Epithelial cell of prostate (primary cell): ENCODE results near the gene VAV1.
A peak's percentile ranks its signal among the peaks of the same experiment; 100 is the strongest.
"Not testable (repeated sequence)": the region's sequence is repeated elsewhere in the genome, so short reads cannot be mapped to it uniquely, and the experiment has no call there.

Experiments used
- DNase-seq: peaks from one replicate; pipeline ENCODE4 v3.0.0-alpha.2; 2011; ENCODE audit warnings: low read depth, low spot score
- H3K27ac ChIP-seq: fragments of 450-650 bp; 2 replicates; pipeline ENCODE4 v1.5.1; 2017; ENCODE audit warnings: mild to moderate bottlenecking

Gene VAV1

DNA sequence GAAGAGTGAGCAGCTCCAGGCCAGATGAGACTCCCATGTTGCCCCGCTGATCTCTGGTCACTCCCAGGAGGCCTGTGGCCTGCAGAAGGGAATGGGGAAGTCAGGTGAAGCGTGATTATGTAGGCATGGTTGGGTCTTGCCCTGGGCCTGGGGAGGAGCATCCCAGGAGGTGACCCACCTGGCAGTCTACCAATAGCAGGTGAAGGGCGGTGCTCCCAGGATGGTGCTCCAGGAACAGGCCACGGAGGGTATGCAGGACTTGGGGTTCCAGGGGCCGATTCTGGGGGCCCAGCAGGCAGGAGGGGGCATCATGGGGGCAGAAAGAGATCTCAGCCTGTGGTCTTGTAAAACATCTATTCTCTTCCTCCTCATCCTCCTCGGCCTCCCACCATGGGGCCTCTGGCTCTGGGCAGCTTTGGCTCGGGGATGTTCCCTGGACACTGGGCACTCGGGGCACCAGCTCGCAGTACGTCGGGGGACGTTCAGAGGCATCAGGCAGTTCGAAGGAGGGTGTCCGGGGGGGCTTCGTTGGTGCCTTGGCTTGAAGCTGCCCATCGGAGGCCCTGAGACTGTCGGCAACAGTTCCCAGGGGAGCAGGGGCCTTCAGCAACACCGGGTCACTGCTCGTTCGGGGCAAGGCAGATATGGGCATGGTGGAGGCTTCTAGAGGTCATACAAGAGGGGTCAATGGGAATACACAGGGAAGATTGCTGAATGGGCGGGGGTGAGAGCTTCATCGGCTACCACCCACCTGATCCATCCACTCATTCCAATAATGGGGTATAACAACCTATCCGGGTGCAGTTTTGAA, 17.6 kb upstream of the VAV1 start:
- H3K27ac ChIP-seq: no peak overlapping the region
- no peak for DNase-seq

DNA sequence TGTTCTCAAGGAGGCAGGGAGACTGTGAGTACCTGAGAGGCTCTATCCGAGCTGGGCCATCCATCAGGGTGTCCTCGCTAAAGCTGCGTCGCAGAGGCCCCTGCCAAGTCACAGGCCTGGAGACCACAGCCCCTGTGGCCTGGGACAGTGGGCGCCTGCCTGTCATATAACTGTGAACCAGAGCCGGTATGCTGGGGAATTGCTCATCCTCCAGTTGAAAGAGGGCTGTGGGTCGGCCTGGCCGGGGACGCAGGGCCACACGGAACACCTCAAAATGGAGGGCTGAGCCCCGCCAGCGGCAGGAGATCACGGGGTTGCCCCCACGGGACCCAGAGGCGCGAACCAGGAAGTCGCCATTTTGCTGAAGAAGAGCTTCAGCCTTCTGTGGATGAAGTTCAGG, 11.9 kb upstream of the VAV1 start:
- DNase-seq: no peak
- H3K27ac ChIP-seq: no peak overlapping the region

DNA sequence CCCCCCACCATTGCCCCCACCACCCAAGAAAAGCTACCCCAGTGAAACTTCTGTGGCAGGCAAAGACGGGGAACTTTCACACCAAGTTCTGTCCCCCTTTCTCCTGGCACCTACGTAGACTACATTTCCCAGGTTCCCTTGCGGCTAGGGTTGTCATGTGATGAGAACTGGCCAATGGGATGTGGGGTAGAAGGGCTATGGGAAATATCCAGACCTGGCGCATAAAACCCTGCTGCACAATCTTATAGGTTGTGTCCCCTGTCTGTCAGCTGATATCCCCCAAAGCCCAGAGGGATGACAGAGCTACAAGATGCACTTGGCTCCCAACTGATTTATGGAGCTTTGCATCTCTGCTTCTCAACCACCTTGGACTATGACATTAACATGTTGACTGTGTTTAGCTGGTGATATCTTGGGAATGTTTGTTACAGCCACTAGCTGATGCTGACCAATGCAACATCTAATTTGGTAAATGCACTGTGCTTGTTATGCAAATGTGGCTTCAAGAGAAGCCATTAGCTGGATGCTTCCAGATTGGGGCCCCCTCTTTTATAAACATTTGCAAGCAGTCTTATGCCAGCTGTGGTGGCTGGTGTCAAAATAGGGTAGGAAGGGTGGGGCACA, 11.3 kb upstream of the VAV1 start:
- H3K27ac ChIP-seq: no peak overlapping the region
- DNase-seq: no peak

DNA sequence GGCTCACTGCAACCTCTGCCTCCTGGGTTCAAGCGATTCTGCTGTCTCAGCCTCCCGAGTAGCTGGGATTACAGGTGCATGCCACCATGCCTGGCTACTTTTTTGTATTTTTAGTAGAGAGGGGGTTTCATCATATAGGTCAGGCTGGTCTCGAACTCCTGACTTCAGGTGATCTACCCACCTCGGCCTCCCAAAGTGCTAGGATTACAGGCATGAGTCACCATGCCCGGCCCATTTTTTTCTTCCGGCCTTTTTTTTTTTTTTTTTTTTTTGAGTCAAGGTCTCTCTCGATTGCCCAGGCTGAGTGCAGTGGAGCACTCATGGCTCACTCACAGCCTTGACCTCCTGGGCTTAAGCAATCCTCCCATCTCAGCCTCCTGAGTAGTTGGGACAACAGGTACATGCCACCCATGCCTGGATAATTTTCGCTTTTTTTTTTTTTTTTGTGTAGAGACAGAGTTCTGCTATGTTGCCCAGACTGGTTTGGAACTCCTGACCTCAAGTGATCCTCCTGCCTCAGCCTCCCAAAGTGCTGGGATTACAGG, 10.2 kb upstream of the VAV1 start:
- H3K27ac ChIP-seq: peak overlapping the region; percentile 26
- not testable (repeated sequence) for DNase-seq

DNA sequence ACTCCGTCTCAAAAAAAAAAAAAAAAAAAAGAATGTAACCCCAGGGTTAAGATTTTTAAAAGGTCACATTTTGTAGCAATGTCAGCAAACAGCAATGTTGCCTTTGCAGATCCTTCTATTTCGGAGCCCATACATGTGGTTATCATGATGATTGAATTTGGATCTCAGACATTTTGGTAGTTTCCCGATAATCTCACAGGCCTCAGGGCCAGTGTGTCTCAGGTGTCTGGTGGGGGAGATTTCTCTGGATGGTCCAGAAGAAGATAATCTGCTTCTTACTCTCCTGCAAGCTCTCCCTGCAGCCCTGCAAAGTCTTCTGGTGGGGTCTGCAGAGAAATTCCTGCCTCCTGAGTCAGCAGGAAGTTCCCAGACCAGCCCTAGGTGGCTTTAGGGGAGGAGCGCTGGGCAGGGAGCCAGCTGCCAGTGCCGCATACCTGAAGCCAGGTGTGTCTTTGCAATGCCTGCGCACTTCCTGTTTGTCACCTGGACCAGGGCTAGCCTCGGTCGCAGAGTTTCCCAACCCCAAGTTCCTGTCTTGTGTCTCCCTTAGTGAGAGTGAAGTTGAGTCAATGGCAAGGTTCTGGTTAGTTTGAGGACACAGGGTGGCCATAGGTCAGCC, 6.7 kb upstream of the VAV1 start:
- DNase-seq: peak; percentile 89
- H3K27ac ChIP-seq: peak overlapping the region; percentile 97

DNA sequence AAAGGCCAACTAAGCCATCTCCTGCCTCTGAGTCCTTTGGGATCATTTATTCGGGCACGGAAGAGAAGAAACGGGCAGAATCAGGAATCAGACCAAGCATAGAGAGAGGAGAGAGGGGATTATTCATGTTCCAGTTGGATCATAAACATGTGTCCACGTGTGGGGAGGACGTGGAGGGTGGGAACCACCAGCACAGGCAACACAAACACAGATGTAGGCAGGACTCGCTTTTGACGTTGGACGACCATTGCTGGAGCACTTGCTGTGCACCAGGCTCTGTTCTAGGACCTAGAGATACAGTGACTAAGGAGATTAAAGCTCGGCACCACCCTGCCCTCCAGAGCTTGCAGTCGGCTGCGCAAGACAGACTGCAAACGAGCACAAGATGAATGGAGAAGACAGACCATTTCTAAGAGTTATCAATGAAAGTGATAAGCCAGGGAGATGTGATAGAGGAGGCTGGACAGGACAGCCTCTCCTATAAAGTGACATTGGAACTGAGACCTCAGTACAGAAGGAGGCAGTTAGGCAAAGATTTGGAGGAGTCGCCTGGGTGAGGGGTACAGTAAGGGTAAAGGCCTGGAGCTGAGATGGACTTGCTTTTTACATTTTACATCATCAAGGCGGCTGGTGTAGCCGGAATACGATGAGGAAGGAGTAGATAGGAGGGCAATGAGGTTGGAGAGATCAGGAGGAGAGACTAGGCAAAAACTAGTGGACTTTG, 6.0 kb upstream of the VAV1 start:
- DNase-seq: peak; percentile 60
- peak overlapping the region; percentile 97 for H3K27ac ChIP-seq

DNA sequence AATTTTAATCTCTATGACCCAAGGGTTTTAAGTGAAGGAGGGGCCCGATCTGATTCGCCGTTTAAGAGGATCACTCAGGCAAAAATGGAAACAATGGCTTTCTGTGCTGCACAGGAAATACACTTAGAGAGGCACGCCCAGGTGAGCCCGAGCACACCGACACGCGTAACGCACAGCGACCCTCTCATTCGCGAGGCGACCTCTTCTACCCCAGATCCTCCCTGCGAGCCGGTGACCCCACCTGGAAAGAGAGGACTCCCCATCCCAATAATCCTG, 5.5 kb upstream of the VAV1 start:
- H3K27ac ChIP-seq: peak overlapping the region; percentile 97
- no peak for DNase-seq

DNA sequence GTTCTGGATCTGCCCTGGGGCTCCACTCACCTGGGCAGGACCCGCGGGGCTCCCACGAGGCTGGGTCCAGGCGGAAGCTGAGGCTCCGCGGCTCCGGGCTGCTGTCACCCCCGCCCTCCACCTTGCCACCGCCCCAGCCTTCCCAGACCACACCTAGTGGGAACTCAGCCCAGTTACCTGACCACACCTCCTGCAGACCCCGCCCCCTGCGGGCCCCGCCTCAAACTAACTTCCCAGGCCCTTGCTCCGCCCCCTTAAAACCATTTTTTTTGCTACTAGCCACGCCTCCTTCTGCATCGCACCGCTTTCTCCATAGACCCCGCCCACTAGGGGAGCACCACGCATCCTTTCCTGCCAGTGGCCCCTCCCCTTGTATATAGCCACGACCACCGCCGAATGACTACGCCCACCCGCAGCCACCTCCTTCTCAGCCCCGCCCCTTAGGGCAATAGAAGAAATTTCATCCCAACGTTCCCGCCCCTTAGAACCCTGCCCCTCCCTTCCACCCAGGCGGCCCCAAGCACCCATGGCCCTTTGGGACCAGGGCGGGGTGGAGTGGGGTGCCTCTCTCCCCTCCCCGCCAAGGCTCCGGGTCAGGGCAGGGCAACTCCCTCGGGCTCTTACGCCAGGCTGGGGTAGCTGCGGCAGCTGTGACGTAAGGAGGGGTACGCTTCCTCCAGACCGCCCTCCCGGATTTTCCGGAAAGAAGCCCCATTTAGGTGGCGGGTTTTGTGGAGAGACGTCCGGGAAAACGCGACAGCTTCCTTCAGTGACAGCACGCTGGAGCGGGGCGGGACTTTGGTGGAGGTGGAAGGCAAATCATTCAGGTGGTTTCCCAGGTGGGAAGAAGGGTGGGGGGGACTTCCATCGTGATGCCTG, 4.9 kb upstream of the VAV1 start, which contains the start of gene SH2D3A:
Gene SH2D3A, minus strand, starts transcription at position 79 of the 879 bp plus-strand sequence. CDS start 3,687 bp downstream, outside the sequence.
- peak within 1 kb of the TSS; percentile 97 for H3K27ac ChIP-seq
- peak; percentile 81 for DNase-seq

DNA sequence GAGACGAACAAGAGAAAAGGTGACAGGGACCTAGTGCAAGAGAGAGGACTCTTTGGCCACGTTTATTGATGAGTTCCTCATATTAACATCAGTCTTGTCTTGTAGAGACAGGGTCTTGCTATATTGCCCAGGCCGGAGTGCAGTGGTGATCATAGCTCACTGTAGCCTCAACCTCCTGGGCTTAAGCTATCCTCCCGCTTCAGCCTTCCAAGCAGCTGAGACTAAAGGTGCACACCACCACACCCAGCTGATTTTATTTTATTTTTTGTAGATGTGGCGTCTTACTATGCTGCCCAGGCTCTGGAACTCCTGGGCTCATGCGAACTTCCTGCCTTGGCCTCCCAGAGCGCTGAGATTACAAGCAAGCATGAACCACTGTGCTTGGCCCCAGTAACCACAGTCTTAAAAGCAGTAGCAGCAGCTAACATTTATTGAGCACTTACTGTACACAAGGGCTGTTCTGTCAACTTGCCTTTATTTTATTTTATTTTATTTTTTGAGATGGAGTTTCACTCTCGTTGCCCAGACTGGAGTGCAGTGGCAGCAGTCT, 4.2 kb upstream of the VAV1 start:
- peak overlapping the region; percentile 97 for H3K27ac ChIP-seq
- DNase-seq: no peak

DNA sequence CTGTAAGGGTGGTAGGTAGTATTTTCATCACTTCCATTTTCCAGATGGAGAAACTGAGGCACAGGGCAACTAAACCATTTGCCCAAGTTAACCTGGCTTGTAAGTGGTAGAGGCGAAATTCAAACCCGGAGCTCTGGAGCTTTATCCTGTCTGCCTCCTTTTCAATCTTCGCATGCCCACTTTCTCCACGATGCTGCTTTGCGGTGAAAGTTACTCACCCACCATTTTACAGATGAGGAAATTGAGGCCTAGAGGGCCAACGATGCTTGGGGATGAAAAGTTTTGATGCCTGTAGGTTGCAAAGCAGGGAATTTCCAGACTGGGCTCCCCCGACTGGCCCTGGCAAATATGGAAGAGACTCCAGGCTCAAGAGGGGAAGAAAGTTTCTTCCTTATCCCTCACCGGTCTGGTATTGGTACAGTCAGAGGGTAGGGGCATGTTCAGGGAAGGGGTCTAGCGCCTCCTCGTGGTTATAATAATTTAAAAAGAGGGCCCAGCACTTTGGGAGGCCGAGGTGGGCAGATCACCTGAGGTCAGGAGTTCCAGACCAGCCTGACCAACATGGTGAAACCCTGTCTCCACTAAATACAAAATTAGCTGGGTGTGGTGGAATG, 3.4 kb upstream of the VAV1 start:
- no peak for DNase-seq
- H3K27ac ChIP-seq: no peak overlapping the region

DNA sequence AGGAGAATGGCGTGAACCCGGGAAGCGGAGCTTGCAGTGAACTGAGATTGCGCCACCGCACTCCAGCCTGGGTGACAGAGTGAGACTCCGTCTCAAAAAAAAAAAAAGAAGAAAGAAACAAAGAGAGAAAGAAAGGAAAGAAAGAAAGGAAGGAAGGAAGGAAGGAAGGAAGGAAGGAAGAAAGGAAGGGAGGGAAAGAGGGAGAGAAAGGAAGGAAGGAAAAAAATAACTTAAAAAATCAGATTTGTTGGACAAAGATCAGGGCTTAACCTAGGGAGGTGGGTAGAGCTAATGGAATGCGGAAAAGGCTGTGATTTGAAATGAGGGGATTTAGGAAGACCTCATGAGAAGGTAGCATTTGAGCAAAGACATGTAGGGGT, 870 bp upstream of the VAV1 start:
- DNase-seq, H3K27ac ChIP-seq: not testable (repeated sequence)

DNA sequence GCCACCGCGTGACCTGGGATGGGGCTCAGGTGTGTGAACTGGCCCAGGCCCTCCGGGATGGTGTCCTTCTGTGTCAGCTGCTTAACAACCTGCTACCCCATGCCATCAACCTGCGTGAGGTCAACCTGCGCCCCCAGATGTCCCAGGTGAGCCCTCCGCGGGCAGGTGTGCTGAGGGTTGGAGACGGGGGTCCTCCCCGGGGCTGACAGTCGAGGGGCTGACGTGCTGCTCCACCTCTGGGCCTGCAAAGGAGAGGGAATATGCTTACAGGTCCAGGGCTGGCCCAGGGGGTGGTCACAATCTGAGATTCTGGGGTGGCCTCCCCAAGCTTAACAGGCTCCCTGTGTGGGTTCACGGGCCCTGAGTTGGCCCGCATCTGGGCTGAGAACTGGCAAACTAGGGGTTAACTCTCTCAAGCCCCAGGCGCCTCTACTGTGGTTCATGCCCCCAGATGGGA, 386 bp downstream of the VAV1 start:
- H3K27ac ChIP-seq: no peak overlapping the region
- no peak for DNase-seq

DNA sequence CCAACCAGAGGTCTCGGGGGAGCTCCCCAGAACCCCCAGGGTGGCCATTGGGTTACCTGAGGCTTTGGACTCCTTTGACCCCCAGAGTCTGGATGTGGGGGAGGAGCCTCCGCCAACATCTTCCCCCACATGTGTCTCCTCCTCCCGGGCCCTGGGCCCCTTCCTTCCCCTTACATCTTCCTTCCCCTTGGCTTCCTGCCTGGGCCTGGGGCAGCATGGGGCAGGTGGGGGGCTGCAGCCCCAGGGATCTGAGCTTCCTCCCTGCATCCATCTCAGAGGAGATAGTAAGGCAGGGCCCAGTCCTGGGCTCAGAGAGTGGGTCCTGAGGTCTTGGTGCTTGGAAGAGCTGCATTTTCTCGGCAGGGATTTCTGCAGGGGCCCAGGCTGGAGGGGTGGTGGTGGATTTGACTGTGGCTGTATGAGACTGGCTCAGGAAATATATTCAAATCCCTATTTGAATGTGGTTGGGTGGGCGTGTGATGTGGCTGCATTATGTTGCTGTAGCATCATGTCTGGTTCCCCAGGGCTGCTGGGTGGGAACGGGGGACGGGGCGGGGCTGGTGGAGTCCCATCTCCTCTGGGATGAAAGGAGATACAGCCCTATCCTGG, 919 bp downstream of the VAV1 start:
- no peak for DNase-seq
- no peak overlapping the region for H3K27ac ChIP-seq

DNA sequence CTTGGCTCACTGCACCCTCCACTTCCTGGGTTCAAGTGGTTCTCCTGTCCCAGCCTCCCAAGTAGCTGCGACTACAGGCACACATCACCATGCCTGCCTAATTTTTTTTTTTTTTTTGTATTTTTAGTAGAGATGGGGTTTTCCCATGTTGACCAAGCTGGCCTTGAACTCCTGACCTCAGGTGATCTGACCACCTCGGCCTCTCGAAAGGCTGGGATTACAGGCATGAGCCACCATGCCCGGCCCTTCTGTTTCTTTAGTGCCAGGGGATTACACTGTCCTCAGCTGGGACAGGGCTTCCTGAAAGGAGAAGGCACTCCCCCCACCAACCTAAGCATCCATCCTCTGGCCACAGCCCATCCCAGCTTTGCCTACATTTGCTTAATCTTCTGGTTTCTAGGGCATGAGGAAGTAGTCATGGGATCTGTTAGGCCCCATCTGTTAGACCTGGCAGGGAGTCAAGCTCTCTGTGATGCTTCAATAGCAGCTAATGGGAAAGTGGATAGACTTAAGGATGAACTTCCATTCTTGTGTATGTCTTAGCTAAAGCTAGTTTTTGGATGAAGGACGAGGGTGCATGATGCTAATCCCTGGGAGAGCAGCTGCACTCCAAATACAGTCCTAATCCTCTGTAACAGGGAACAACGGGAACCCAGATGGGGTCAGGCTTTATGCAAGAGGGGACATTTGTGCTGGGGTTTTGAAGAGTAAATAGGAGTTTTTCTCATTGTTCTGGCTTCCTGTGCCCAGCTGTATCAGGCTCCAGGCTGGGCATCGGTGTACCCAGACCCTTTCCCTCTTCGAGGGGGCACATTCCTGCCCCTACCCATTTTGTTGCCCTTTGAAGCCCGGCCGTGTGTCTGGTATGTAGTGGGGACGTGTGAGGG, 2.6 kb downstream of the VAV1 start:
- H3K27ac ChIP-seq: no peak overlapping the region
- no peak for DNase-seq

DNA sequence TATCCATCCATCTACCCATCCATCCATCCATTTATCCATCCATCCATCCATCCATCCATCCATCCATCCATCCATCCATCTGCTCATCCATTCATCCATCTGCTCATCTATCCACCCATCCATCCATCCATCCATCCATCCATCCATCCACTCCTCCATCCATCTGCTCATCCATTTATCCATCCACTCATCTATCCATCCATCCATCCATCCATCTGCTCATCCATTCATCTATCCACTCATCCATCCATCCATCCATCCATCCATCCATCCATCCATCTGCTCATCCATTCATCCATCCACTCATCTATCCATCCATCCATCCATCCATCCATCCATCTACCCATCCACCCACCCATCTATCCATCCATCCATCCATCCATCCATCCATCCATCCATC, 3.5 kb downstream of the VAV1 start:
- not testable (repeated sequence) for DNase-seq

DNA sequence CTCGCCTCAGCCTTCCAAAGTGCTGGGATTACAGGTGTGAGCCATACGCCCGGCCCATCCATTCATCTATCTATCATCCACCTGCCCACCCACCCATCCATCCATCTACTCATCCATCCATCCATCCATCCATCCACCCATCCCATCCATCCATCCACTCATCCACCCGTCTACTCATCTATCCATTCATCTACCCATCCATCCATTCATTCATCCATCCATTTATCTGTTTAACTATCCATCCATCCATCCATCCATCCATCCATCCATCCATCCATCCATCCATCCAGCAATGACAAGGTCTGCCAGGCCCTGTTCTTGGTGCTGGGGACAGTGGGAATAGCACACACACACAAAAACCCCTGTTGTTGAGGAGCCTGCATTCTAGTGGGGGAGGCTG, 4.5 kb downstream of the VAV1 start:
- DNase-seq: no peak
- no peak overlapping the region for H3K27ac ChIP-seq

More for the DNA sequence above, 3.5 kb downstream of the VAV1 start:
- H3K27ac ChIP-seq: not testable (repeated sequence)

DNA sequence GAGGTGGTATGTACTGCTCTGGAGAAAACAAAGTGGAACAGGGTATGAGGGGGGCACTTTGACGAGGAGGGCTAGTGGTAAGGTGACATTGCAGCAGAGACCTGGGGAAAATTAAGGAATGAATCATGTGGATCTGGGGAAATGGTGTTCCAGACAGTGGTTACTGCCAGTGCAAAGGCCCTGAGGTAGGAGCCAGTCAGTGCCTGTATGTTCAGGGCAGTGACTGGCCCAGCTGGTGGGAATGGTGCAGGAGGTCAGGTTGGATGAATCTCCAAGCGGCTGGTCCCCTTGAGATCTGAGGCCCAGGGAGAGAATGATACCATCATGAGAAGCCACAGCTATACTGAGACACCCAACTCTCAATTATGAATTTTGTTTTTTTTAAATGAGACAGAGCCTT, 4.9 kb downstream of the VAV1 start:
- no peak for DNase-seq
- no peak overlapping the region for H3K27ac ChIP-seq

DNA sequence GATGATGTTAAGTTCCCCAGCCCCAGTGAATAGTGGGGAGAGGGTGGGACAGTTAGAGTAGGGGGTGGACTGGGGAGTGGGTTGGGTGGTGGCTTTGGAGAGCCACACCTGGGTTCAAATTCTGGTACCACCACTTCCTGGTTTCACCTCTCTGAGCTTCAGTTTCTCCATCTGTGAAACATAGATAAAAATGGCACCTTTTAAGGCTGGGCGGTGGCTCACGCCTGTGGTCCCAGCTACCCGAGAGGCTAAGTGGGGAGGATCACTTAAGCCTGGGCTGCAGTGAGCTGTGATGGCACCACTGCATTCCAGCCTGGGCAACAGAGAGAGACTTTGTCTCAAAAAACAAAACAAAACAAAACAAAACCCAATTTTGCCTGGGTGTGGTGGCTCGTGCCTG, 5.9 kb downstream of the VAV1 start:
- no peak overlapping the region for H3K27ac ChIP-seq
- DNase-seq: no peak
